ENCODE results near the gene FTMT.

The FTMT gene

DNA sequence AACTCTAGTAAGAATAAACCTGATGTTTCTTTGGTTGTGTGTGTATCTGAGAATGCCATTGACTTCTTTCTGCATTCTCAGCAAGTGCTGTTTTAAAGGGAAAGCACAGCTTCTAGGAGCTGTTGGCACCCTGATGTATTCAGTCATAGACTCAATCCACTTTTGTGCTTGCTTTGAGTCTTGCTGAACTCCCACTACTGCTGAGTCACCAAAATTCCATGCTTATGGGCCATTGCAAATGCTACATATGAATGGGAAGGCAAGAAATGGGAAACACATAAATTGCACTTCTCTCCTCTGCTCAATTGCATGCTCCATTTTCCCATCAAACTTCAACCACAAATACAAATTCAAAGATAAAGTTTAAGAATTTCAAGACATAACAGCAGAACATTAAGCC, 9.8 kb upstream of the FTMT start:
- DNase-seq (ENCODE audit: low spot score), result no peak
- H3K27ac ChIP-seq, result no peak overlapping the region
- POLR2A ChIA-PET (ENCODE audit: low non-redundant PET), result no interaction called here
- CTCF ChIA-PET, result no interaction called here
- TF ChIP-seq, protein P1, sequence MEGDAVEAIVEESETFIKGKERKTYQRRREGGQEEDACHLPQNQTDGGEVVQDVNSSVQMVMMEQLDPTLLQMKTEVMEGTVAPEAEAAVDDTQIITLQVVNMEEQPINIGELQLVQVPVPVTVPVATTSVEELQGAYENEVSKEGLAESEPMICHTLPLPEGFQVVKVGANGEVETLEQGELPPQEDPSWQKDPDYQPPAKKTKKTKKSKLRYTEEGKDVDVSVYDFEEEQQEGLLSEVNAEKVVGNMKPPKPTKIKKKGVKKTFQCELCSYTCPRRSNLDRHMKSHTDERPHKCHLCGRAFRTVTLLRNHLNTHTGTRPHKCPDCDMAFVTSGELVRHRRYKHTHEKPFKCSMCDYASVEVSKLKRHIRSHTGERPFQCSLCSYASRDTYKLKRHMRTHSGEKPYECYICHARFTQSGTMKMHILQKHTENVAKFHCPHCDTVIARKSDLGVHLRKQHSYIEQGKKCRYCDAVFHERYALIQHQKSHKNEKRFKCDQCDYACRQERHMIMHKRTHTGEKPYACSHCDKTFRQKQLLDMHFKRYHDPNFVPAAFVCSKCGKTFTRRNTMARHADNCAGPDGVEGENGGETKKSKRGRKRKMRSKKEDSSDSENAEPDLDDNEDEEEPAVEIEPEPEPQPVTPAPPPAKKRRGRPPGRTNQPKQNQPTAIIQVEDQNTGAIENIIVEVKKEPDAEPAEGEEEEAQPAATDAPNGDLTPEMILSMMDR (conservative IDR thresholded peaks at IDR 0.05; ENCODE audit: low read depth), result no peak

GRCh38 chr5:121850272-121850671, 1.4 kb upstream of the FTMT start:
- POLR2A ChIA-PET (ENCODE audit: low non-redundant PET), result no interaction called here
- TF ChIP-seq, protein P1 (conservative IDR thresholded peaks at IDR 0.05; ENCODE audit: low read depth), result no peak
- no peak for DNase-seq (ENCODE audit: low spot score)
- H3K27ac ChIP-seq, result no peak overlapping the region
- CTCF ChIA-PET, result no interaction called here

GRCh38 chr5:121853850-121854249, 2.2 kb downstream of the FTMT start:
- ChIA-PET CTCF (no interaction called here), POLR2A (ENCODE audit: low non-redundant PET) (no interaction called here)
- DNase-seq (ENCODE audit: low spot score), result no peak
- no peak overlapping the region for H3K27ac ChIP-seq
- TF ChIP-seq, protein P1 (conservative IDR thresholded peaks at IDR 0.05; ENCODE audit: low read depth), result no peak

DNA sequence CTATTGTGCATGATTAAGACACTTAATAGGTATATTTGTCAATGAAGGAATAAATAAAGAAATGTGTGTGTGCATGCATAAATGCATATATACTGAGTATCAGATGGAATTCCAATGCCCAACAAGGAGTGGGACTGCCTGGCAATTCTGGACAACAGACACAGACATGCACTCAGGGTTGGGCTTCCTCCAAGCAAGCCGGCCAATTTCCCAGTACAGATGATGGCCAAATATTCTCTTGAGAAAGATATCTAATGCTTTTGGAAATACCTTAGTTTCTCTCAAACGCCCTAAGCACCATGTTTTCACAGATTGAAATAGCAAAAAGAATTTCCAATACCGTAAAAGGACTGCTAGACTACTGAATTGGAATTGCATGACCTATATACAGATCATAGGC, 11.1 kb downstream of the FTMT start:
- no peak for DNase-seq (ENCODE audit: low spot score)
- no peak overlapping the region for H3K27ac ChIP-seq
- CTCF ChIA-PET, result interaction anchor here (0.6 to 0.7 kb wide), 2 partner anchors 69 to 214 kb away, joined by 3 read pairs; no protein-coding TSS in a partner anchor
- TF ChIP-seq, protein P1 (conservative IDR thresholded peaks at IDR 0.05; ENCODE audit: low read depth), result no peak
- POLR2A ChIA-PET (ENCODE audit: low non-redundant PET), result no interaction called here

DNA sequence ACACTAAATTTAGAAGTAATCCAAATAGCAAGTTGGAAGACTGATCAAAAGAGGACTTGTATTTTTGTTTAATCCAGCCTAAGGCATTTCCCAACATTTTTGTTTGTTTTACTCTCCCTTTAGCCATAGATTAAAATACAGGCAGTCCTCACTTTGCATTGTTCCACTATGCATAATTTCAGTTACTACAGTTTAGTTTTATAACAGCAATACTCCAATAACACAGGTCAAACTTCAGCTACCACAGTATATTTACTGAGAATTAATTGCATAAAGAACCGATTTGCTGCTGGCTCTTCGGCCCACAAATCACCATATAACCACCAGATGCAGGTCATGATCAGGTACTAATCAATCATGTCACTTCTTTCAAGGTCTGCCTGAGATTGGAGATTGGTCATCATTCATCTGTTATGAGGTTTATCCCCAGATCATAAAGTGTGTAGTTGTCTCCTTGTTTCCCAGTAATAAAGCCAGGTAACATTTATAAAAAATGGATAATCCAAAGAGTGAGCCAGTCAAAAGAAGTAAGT, 12.1 kb downstream of the FTMT start:
- no peak overlapping the region for H3K27ac ChIP-seq
- ChIA-PET POLR2A (ENCODE audit: low non-redundant PET) (no interaction called here), CTCF (interaction anchor here (0.6 kb wide), 1 partner anchor 213 kb away, joined by 3 read pairs; no protein-coding TSS in a partner anchor)
- DNase-seq (ENCODE audit: low spot score), result no peak
- TF ChIP-seq, protein P1 (conservative IDR thresholded peaks at IDR 0.05; ENCODE audit: low read depth), result no peak

DNA sequence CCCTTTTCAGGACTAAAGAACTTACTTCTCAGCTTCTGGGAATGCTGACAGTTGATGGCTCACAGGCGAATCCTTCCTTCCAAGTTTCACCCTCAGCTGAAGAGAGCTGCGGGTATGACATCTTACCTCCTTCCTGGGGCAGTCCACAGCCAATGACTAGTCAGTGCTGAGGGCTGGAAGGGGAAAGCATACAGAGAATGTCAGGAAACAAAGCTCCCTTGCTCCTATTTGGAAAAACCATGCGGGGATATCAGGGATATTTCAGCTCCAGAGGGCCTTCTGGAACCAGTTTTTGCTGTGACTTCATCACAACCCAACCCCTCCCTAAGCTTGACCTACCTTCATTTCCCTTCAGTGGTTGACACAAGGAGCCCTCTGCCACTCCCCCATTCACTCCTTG, 15.7 kb downstream of the FTMT start:
- ChIA-PET POLR2A (ENCODE audit: low non-redundant PET) (no interaction called here), CTCF (interaction anchor here (0.7 kb wide), 1 partner anchor 105 kb away, joined by 3 read pairs; no protein-coding TSS in a partner anchor)
- no peak overlapping the region for H3K27ac ChIP-seq
- DNase-seq (ENCODE audit: low spot score), result no peak
- TF ChIP-seq, protein P1 (conservative IDR thresholded peaks at IDR 0.05; ENCODE audit: low read depth), result no peak
